ENCODE measurements around the gene STXBP1.
"Not testable (repeated sequence)": the region's sequence is repeated elsewhere in the genome, so short reads cannot be mapped to it uniquely, and the experiment has no call there.

- TF ChIP-seq, protein P1, sequence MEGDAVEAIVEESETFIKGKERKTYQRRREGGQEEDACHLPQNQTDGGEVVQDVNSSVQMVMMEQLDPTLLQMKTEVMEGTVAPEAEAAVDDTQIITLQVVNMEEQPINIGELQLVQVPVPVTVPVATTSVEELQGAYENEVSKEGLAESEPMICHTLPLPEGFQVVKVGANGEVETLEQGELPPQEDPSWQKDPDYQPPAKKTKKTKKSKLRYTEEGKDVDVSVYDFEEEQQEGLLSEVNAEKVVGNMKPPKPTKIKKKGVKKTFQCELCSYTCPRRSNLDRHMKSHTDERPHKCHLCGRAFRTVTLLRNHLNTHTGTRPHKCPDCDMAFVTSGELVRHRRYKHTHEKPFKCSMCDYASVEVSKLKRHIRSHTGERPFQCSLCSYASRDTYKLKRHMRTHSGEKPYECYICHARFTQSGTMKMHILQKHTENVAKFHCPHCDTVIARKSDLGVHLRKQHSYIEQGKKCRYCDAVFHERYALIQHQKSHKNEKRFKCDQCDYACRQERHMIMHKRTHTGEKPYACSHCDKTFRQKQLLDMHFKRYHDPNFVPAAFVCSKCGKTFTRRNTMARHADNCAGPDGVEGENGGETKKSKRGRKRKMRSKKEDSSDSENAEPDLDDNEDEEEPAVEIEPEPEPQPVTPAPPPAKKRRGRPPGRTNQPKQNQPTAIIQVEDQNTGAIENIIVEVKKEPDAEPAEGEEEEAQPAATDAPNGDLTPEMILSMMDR (IDR thresholded peaks at IDR 0.05), result not testable (repeated sequence)
- not testable (repeated sequence) for TF ChIP-seq MYC (IDR thresholded peaks at IDR 0.05; ENCODE audit: borderline replicate concordance, low read length); RAD21 (conservative IDR thresholded peaks at IDR 0.05 in 1 of 2, IDR thresholded peaks at IDR 0.05 in 1 of 2); POLR2A (IDR thresholded peaks at IDR 0.05; ENCODE audit: low read length); GATA3 (IDR thresholded peaks at IDR 0.05; ENCODE audit: borderline replicate concordance); CEBPB (IDR thresholded peaks at IDR 0.05)
- TF ChIP-seq, protein P2, sequence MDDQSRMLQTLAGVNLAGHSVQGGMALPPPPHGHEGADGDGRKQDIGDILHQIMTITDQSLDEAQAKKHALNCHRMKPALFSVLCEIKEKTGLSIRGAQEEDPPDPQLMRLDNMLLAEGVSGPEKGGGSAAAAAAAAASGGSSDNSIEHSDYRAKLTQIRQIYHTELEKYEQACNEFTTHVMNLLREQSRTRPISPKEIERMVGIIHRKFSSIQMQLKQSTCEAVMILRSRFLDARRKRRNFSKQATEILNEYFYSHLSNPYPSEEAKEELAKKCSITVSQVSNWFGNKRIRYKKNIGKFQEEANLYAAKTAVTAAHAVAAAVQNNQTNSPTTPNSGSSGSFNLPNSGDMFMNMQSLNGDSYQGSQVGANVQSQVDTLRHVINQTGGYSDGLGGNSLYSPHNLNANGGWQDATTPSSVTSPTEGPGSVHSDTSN (IDR thresholded peaks at IDR 0.05), result not testable (repeated sequence)
Measured at GRCh38 chr9:127621339-127621970, 9.4 kb downstream of the STXBP1 start.
